Esophagus muscularis mucosa (tissue), 4 donors: ENCODE data around the gene MID2.
"Not testable (repeated sequence)": the region's sequence is repeated elsewhere in the genome, so short reads cannot be mapped to it uniquely, and the experiment has no call there.

Source experiments
- CTCF ChIP-seq, 3 experiments: fragments of 200-600 bp in 2 of 3; fragments of 450-650 bp in 1 of 3; sonication (generic) in 2 of 3; IDR thresholded peaks; one replicate each; pipeline ENCODE4 v1.5.1; 2017 to 2019; ENCODE audit warnings: antibody characterized with exemption in 3 of 3, mild to moderate bottlenecking in 2 of 3, moderate library complexity in 1 of 3
- EP300 ChIP-seq: sonication (generic); formaldehyde crosslinking; IDR thresholded peaks from one replicate; pipeline ENCODE4 v1.6.1; 2017; ENCODE audit warnings: antibody characterized with exemption
- POLR2A ChIP-seq: fragments of 450-650 bp; IDR thresholded peaks from one replicate; pipeline ENCODE4 v1.6.1; 2017; ENCODE audit warnings: antibody characterized with exemption, moderate library complexity, mild to moderate bottlenecking, low read depth
- POLR2AphosphoS5 ChIP-seq, 2 donors: sonication (generic); formaldehyde crosslinking; IDR thresholded peaks; one replicate each; pipeline ENCODE4 v1.6.1; 2017; ENCODE audit warnings: antibody characterized with exemption in 2 of 2

- not testable (repeated sequence) for TF ChIP-seq POLR2A; CTCF (IDR thresholded peaks at IDR 0.05); POLR2AphosphoS5 (IDR thresholded peaks at IDR 0.05); EP300
These were observed 15.6 kb upstream of the MID2 start for GRCh38 chrX:107810053-107810452.
